ENCODE measurements around the gene PRKCH. TPM values are rescaled to one million over a fixed set of nuclear protein-coding genes. Genes with fewer than 3 reads are reported as not detected.

The PRKCH gene
- total RNA-seq, 2 donors from 2014 or later = 7.2 to 8.6 TPM

GRCh38 chr14:61288228-61288627, 33.2 kb upstream of the PRKCH start:
- no peak overlapping the region for H3K27ac ChIP-seq (ENCODE audit: low read depth, low read length)
- Mint-ChIP-seq H3K4me1 (peaks cover 11% of the 10 kb centered on the region), H3K27ac (no peak overlapping the region), H3K27me3 (ENCODE audit: insufficient read depth) (peaks cover 6% of the 10 kb centered on the region), H3K4me3 (no peak overlapping the region), H3K9me3 (no peaks in the 10 kb centered on the region), H3K36me3 (ENCODE audit: low read depth) (no peaks in the 10 kb centered on the region)
- no peak for TF ChIP-seq CTCF (conservative IDR thresholded peaks at IDR 0.05)
- H3K36me3 ChIP-seq (ENCODE audit: control insufficient read depth, insufficient read depth, low read length) = no peaks in the 10 kb centered on the region
- WGBS, 2 experiments (ENCODE audit: insufficient coverage in 1 of 2, insufficient read length in 1 of 2) = 79 to 81% methylated on average over 2 to 3 of the region's 4 CpGs
- H3K4me1 ChIP-seq (ENCODE audit: control insufficient read depth, insufficient read depth, low read length) = no peaks in the 10 kb centered on the region
- H3K27me3 ChIP-seq (ENCODE audit: control insufficient read depth, insufficient read depth, low read length, poor library complexity, severe bottlenecking) = peaks cover 14% of the 10 kb centered on the region
- DNase-seq = no peak
- no peaks in the 10 kb centered on the region for H3K9me3 ChIP-seq (ENCODE audit: control insufficient read depth, low read length)
- no peak overlapping the region for H3K9ac ChIP-seq (ENCODE audit: extremely low read depth, low read length, poor library complexity, severe bottlenecking)
- no peak overlapping the region for H3K4me3 ChIP-seq (ENCODE audit: low read length)

- H3K4me1 ChIP-seq (ENCODE audit: control insufficient read depth, insufficient read depth, low read length) = no peaks in the 10 kb centered on the region
- no peak for DNase-seq
- H3K36me3 ChIP-seq (ENCODE audit: control insufficient read depth, insufficient read depth, low read length) = no peaks in the 10 kb centered on the region
- no peak overlapping the region for H3K27ac ChIP-seq (ENCODE audit: low read depth, low read length)
- no peak overlapping the region for H3K9ac ChIP-seq (ENCODE audit: extremely low read depth, low read length, poor library complexity, severe bottlenecking)
- H3K4me3 Mint-ChIP-seq = no peak overlapping the region
- peaks cover 9% of the 10 kb centered on the region for H3K27me3 ChIP-seq (ENCODE audit: control insufficient read depth, insufficient read depth, low read length, poor library complexity, severe bottlenecking)
- H3K27me3 Mint-ChIP-seq (ENCODE audit: insufficient read depth) = peaks cover 6% of the 10 kb centered on the region
- no peaks in the 10 kb centered on the region for H3K36me3 Mint-ChIP-seq (ENCODE audit: low read depth)
- peaks cover 11% of the 10 kb centered on the region for H3K4me1 Mint-ChIP-seq
- WGBS, 2 experiments (ENCODE audit: insufficient coverage in 1 of 2, insufficient read length in 1 of 2) = 84 to 100% methylated on average over 2 to 3 of the region's 3 CpGs
- no peaks in the 10 kb centered on the region for H3K9me3 Mint-ChIP-seq
- H3K9me3 ChIP-seq (ENCODE audit: control insufficient read depth, low read length) = no peaks in the 10 kb centered on the region
- TF ChIP-seq CTCF (conservative IDR thresholded peaks at IDR 0.05) = no peak
- no peak overlapping the region for H3K27ac Mint-ChIP-seq
- H3K4me3 ChIP-seq (ENCODE audit: low read length) = no peak overlapping the region
These were observed 32.7 kb upstream of the PRKCH start for GRCh38 chr14:61288720-61289119.

- Mint-ChIP-seq H3K27ac (no peak overlapping the region), H3K4me3 (no peak overlapping the region), H3K9me3 (no peaks in the 10 kb centered on the region), H3K27me3 (ENCODE audit: insufficient read depth) (no peaks in the 10 kb centered on the region), H3K36me3 (ENCODE audit: low read depth) (no peaks in the 10 kb centered on the region), H3K4me1 (peaks cover 7% of the 10 kb centered on the region)
- Histone ChIP-seq H3K9me3 (ENCODE audit: control insufficient read depth, low read length) (no peaks in the 10 kb centered on the region), H3K27ac (ENCODE audit: low read depth, low read length) (no peak overlapping the region), H3K4me3 (ENCODE audit: low read length) (no peak overlapping the region), H3K36me3 (ENCODE audit: control insufficient read depth, insufficient read depth, low read length) (no peaks in the 10 kb centered on the region), H3K27me3 (ENCODE audit: control insufficient read depth, insufficient read depth, low read length, poor library complexity, severe bottlenecking) (peaks cover 4% of the 10 kb centered on the region), H3K9ac (ENCODE audit: extremely low read depth, low read length, poor library complexity, severe bottlenecking) (no peak overlapping the region), H3K4me1 (ENCODE audit: control insufficient read depth, insufficient read depth, low read length) (no peaks in the 10 kb centered on the region)
- 71 to 89% methylated on average over 1 of the region's 1 CpG for WGBS, 2 experiments (ENCODE audit: insufficient coverage in 1 of 2, insufficient read length in 1 of 2)
- no peak for TF ChIP-seq CTCF (conservative IDR thresholded peaks at IDR 0.05)
- no peak for DNase-seq
These were observed 30.7 kb upstream of the PRKCH start for GRCh38 chr14:61290701-61291100.

All from endodermal cell (in vitro differentiated cells).